Measurements from ENCODE around the gene RNASEH2B. TPM values are rescaled to one million over a fixed set of nuclear protein-coding genes. Genes with fewer than 3 reads are reported as not detected.

The RNASEH2B gene
- total RNA-seq, 3 donors from 2014 or later: 37.8 to 69.8 (median 61.6) TPM

GRCh38 chr13:50921706-50922105 lies 12.1 kb downstream of the RNASEH2B start:
- Histone ChIP-seq H3K27ac (no peak overlapping the region), H3K4me1 (no peaks in the 10 kb centered on the region), H3K27me3 (no peaks in the 10 kb centered on the region), H3K9me3 (peaks cover 11 to 33% of the 10 kb centered on the region in 2 donors), H3K36me3 (no peaks in the 10 kb centered on the region), H3K4me3 (no peak overlapping the region)
- TF ChIP-seq CTCF (IDR thresholded peaks at IDR 0.05) (no peak), POLR2A (IDR thresholded peaks at IDR 0.05) (no peak)
- intact Hi-C loops (cut with DNase I; ENCODE audit: low total_unique reads): no loop called here
- DNase-seq (ENCODE audit: low spot score in 2 of 2): no peak

GRCh38 chr13:50923272-50923671 lies 13.7 kb downstream of the RNASEH2B start:
- no peaks in the 10 kb centered on the region for H3K4me1 ChIP-seq
- DNase-seq (ENCODE audit: low spot score in 2 of 2): no peak
- TF ChIP-seq POLR2AphosphoS5 (IDR thresholded peaks at IDR 0.05): no peak
- TF ChIP-seq POLR2A (IDR thresholded peaks at IDR 0.05): no peak
- no peak for TF ChIP-seq CTCF (IDR thresholded peaks at IDR 0.05)
- H3K9me3 ChIP-seq: peaks cover 11 to 33% of the 10 kb centered on the region in 2 donors
- no peak overlapping the region for H3K4me3 ChIP-seq
- intact Hi-C loops (cut with DNase I; ENCODE audit: low total_unique reads): no loop called here
- H3K36me3 ChIP-seq: no peaks in the 10 kb centered on the region
- H3K27ac ChIP-seq: no peak overlapping the region
- H3K27me3 ChIP-seq: no peaks in the 10 kb centered on the region

GRCh38 chr13:50924025-50924424 lies 14.4 kb downstream of the RNASEH2B start:
- Histone ChIP-seq H3K4me3 (no peak overlapping the region), H3K27me3 (no peaks in the 10 kb centered on the region), H3K27ac (no peak overlapping the region), H3K36me3 (no peaks in the 10 kb centered on the region), H3K9me3 (peaks cover 11 to 33% of the 10 kb centered on the region in 2 donors), H3K4me1 (no peaks in the 10 kb centered on the region)
- no peak for DNase-seq (ENCODE audit: low spot score in 2 of 2)
- TF ChIP-seq CTCF (IDR thresholded peaks at IDR 0.05) (no peak), POLR2A (IDR thresholded peaks at IDR 0.05) (no peak), POLR2AphosphoS5 (IDR thresholded peaks at IDR 0.05) (no peak)
- intact Hi-C loops (cut with DNase I; ENCODE audit: low total_unique reads): no loop called here

- Histone ChIP-seq H3K36me3 (no peaks in the 10 kb centered on the region), H3K9me3 (peaks cover 4 to 23% of the 10 kb centered on the region in 2 donors), H3K4me1 (no peaks in the 10 kb centered on the region), H3K27ac (no peak overlapping the region), H3K27me3 (no peaks in the 10 kb centered on the region), H3K4me3 (no peak overlapping the region)
- DNase-seq (ENCODE audit: low spot score in 2 of 2): no peak
- TF ChIP-seq CTCF (IDR thresholded peaks at IDR 0.05) (no peak), POLR2A (IDR thresholded peaks at IDR 0.05) (no peak), POLR2AphosphoS5 (IDR thresholded peaks at IDR 0.05) (no peak)
- intact Hi-C loops (cut with DNase I; ENCODE audit: low total_unique reads): no loop called here
These were observed 18.1 kb downstream of the RNASEH2B start for GRCh38 chr13:50927701-50928100.

GRCh38 chr13:50928102-50928501 lies 18.5 kb downstream of the RNASEH2B start:
- H3K4me1 ChIP-seq: no peaks in the 10 kb centered on the region
- no peak for DNase-seq (ENCODE audit: low spot score in 2 of 2)
- no peak for TF ChIP-seq CTCF (IDR thresholded peaks at IDR 0.05)
- TF ChIP-seq POLR2A (IDR thresholded peaks at IDR 0.05): no peak
- no peak for TF ChIP-seq POLR2AphosphoS5 (IDR thresholded peaks at IDR 0.05)
- no peak overlapping the region for H3K27ac ChIP-seq
- peaks cover 4 to 19% of the 10 kb centered on the region in 2 donors for H3K9me3 ChIP-seq
- intact Hi-C loops (cut with DNase I; ENCODE audit: low total_unique reads): no loop called here
- no peaks in the 10 kb centered on the region for H3K27me3 ChIP-seq
- H3K4me3 ChIP-seq: no peak overlapping the region
- H3K36me3 ChIP-seq: no peaks in the 10 kb centered on the region

All from breast epithelium (tissue), 4 donors.